Measurements from ENCODE around the gene KRR1.
"Not testable (repeated sequence)": the region's sequence is repeated elsewhere in the genome, so short reads cannot be mapped to it uniquely, and the experiment has no call there.

The KRR1 gene

DNA sequence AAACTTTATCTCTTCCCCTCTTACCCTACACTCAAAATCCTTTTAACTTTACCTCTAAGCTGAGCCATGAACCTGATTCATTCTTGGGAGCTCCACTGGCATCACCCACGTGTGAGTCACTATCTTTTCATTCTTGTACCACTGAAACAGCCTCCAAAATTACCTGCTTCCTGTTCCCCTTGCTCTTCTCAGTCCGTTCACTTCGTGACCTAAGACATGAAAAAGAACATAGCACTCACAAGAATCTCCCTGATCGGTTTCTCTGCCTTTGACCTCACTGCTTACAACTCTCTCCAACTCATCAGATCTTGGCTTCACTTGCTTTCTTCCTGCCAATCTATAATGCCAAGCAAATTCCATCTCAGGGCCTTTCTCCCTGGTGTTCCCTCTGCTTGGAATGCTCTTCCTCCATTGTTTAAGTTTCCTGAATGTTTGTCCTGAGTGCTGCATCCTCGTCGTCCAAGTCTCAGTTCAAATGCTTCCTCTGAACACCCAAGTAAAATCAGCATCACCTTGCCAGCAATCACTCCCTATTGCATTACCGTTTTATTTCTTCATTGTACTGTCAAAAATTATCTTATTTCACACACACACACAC lies 21.7 kb downstream of the KRR1 start:
- no peaks in the 10 kb centered on the region for H3K27me3 ChIP-seq (replicated peaks; ENCODE audit: control insufficient read depth, insufficient read depth, low read length)
- TF ChIP-seq, protein P1, sequence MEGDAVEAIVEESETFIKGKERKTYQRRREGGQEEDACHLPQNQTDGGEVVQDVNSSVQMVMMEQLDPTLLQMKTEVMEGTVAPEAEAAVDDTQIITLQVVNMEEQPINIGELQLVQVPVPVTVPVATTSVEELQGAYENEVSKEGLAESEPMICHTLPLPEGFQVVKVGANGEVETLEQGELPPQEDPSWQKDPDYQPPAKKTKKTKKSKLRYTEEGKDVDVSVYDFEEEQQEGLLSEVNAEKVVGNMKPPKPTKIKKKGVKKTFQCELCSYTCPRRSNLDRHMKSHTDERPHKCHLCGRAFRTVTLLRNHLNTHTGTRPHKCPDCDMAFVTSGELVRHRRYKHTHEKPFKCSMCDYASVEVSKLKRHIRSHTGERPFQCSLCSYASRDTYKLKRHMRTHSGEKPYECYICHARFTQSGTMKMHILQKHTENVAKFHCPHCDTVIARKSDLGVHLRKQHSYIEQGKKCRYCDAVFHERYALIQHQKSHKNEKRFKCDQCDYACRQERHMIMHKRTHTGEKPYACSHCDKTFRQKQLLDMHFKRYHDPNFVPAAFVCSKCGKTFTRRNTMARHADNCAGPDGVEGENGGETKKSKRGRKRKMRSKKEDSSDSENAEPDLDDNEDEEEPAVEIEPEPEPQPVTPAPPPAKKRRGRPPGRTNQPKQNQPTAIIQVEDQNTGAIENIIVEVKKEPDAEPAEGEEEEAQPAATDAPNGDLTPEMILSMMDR (IDR thresholded peaks at IDR 0.05; ENCODE audit: insufficient read depth, low read length, poor library complexity, severe bottlenecking): no peak
- DNase-seq (ENCODE audit: extremely low read depth, insufficient read length): no peak
- no peak overlapping the region for H3K4me3 ChIP-seq (replicated peaks; ENCODE audit: low read depth, low read length)
- peaks cover 2% of the 10 kb centered on the region; the same call in 1 of the 2 replicates for H3K36me3 ChIP-seq (ENCODE audit: control insufficient read depth, insufficient read depth, low read length)

DNA sequence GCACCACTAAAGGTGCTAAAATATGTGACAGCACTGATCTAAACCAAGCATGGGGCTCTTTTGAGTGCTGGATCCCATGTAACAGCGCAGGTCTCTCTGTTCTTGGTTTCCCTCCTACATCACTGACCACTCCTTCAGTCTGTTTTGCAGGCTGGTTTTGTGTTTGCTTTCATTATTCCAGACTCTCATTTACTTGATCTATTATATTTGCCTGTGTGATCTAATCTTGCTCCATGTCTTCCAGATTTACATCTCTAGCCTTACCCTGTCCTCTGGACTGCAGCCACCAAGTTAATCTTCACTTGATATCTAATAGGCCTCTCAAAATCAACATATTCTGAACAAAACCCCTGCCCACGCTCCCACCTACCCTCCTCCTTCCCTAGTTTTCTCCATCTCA lies 22.2 kb downstream of the KRR1 start:
- DNase-seq (ENCODE audit: extremely low read depth, insufficient read length): no peak
- TF ChIP-seq, protein P1 (IDR thresholded peaks at IDR 0.05; ENCODE audit: insufficient read depth, low read length, poor library complexity, severe bottlenecking): no peak
- H3K4me3 ChIP-seq (replicated peaks; ENCODE audit: low read depth, low read length): no peak overlapping the region

DNA sequence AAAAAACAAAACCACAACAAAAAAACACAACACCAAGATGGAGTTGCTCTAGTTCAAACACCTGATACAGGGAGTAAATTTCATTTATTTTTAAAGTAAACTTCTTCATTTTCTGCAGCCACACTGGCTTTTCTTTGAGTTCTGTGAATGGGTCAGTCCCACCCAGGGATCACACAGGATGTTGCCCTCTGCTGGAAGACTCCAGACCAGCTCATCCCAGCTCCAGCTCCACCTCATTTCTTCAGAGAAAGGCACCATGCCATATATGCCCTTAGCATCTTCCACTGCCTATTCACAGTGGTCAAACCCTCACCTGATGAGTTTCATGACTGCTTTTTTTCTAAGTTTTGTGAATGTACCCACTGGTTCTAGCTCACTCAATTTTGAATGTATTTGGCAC lies 22.9 kb downstream of the KRR1 start:
- no peak overlapping the region for H3K4me3 ChIP-seq (replicated peaks; ENCODE audit: low read depth, low read length)
- H3K36me3 ChIP-seq (ENCODE audit: control insufficient read depth, insufficient read depth, low read length): peaks cover 2% of the 10 kb centered on the region; the same call in 1 of the 2 replicates
- TF ChIP-seq, protein P1 (IDR thresholded peaks at IDR 0.05; ENCODE audit: insufficient read depth, low read length, poor library complexity, severe bottlenecking): peak; percentile 39
- H3K27me3 ChIP-seq (replicated peaks; ENCODE audit: control insufficient read depth, insufficient read depth, low read length): no peaks in the 10 kb centered on the region
- DNase-seq (ENCODE audit: extremely low read depth, insufficient read length): no peak

More for the DNA sequence above, 22.2 kb downstream of the KRR1 start:
- Histone ChIP-seq H3K27me3 (replicated peaks; ENCODE audit: control insufficient read depth, insufficient read depth, low read length) (no peaks in the 10 kb centered on the region), H3K36me3 (ENCODE audit: control insufficient read depth, insufficient read depth, low read length) (peaks cover 2% of the 10 kb centered on the region; the same call in 1 of the 2 replicates)

DNA sequence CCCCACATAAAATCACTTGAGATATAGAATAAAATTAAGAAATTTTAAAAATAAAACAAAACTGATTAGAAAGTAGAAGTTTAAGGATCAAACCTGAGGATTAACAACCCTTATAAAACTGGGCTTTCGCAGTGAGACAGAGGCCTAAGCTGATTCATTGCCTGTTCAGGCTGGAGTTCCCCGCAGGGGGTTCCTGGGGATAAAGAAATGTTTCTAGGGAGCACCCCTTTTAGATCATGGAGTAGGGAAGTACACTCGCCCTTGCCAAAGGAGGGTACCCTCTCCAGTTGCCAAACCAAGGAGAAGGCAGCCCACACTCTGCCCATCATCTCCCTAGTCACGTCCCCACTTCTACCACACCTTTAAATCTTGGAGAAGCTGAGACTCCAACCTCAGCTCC lies 24.1 kb downstream of the KRR1 start:
- peaks cover 2% of the 10 kb centered on the region; the same call in 1 of the 2 replicates for H3K36me3 ChIP-seq (ENCODE audit: control insufficient read depth, insufficient read depth, low read length)
- DNase-seq (ENCODE audit: extremely low read depth, insufficient read length): no peak
- TF ChIP-seq, protein P1 (IDR thresholded peaks at IDR 0.05; ENCODE audit: insufficient read depth, low read length, poor library complexity, severe bottlenecking): no peak
- H3K27me3 ChIP-seq (replicated peaks; ENCODE audit: control insufficient read depth, insufficient read depth, low read length): no peaks in the 10 kb centered on the region
- no peak overlapping the region for H3K4me3 ChIP-seq (replicated peaks; ENCODE audit: low read depth, low read length)

DNA sequence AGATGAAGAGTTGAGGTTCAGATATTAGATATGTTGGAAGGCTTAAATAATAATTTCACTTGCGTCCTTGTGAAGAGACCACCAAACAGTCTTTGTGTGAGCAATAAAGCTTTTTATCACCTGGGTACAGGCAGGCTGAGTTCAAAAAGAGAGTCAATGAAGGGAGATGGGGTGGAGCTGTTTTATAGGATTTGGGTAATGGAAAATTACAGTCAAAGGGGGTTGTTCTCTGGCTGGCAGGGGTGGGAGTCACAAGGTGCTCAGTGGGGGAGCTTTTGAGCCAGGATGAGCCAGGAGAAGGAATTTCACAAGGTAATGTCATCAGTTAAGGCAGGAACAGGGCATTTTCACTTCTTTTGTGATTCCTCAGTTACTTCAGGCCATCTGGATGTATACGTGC lies 27.0 kb downstream of the KRR1 start:
- not testable (repeated sequence) for H3K36me3 ChIP-seq (ENCODE audit: control insufficient read depth, insufficient read depth, low read length); H3K27me3 ChIP-seq (replicated peaks; ENCODE audit: control insufficient read depth, insufficient read depth, low read length); DNase-seq (ENCODE audit: extremely low read depth, insufficient read length); H3K4me3 ChIP-seq (replicated peaks; ENCODE audit: low read depth, low read length)

DNA sequence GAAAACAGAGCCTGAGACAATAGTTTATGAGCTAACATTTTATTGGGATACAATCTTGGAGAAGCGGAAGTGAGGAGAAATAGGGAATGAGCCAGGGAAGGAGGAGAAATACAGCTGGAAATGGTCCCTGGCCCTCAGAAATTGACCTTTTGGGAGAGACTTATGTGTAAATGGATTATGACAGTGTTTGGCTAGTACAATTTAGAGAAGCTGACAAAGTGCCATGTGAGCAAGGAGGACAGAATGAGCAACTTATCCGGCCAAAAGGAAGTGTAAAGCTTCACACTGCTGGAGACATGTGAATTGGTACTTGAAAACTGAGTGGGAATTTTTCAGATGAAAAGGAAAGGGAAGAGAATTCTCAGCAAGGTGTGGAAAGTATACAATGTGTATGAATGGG lies 28.0 kb downstream of the KRR1 start:
- no peak for DNase-seq (ENCODE audit: extremely low read depth, insufficient read length)
- TF ChIP-seq, protein P1 (IDR thresholded peaks at IDR 0.05; ENCODE audit: insufficient read depth, low read length, poor library complexity, severe bottlenecking): no peak
- Histone ChIP-seq H3K36me3 (ENCODE audit: control insufficient read depth, insufficient read depth, low read length) (no peaks in the 10 kb centered on the region; the same call in 1 of the 2 replicates), H3K27me3 (replicated peaks; ENCODE audit: control insufficient read depth, insufficient read depth, low read length) (no peaks in the 10 kb centered on the region), H3K4me3 (replicated peaks; ENCODE audit: low read depth, low read length) (no peak overlapping the region)

Data from GM06990 (cell line).